Left renal cortex interstitium (tissue), 4 donors: ENCODE measurements around the gene OR5AK2. TPM values are rescaled to one million over a fixed set of nuclear protein-coding genes. Genes with fewer than 3 reads are reported as not detected.
"Not testable (repeated sequence)": the region's sequence is repeated elsewhere in the genome, so short reads cannot be mapped to it uniquely, and the experiment has no call there.

Experiments
- DNase-seq, 4 donors: peaks; one replicate each; pipeline ENCODE4 v3.0.0-alpha.2; 2013; ENCODE audit warnings: low read depth in 4 of 4, low spot score in 2 of 4, missing footprints in 1 of 4
- polyA plus RNA-seq, 4 donors: library from polyadenylated mRNA; unstranded; fragments of 120-200 nt; gene quantifications; one replicate each; pipeline ENCODE4 v1.2.1, GENCODE V29; 2013; ENCODE audit not compliant: insufficient read length in 4 of 4

The OR5AK2 gene
- polyA plus RNA-seq: under 1 TPM in 3 of 4 donors, not detected in 1; 0.18 to 0.71 (median 0.30) TPM

GRCh38 chr11:56988614-56989013, at the start of gene OR5AK2:
OR5AK2 (plus strand) TSS chr11:56988914; CDS start chr11:56988914, 0 bp downstream.
- no peak for DNase-seq

- not testable (repeated sequence) for DNase-seq
Measured at GRCh38 chr11:56945526-56945925, 43.2 kb upstream of the OR5AK2 start.

GRCh38 chr11:56948991-56949515, 39.7 kb upstream of the OR5AK2 start:
- no peak for DNase-seq

- DNase-seq: no peak
Measured at GRCh38 chr11:56950510-56950909, 38.2 kb upstream of the OR5AK2 start.

GRCh38 chr11:56953907-56954306, 34.8 kb upstream of the OR5AK2 start:
- DNase-seq: not testable (repeated sequence)

GRCh38 chr11:56961609-56962008, 27.1 kb upstream of the OR5AK2 start:
- DNase-seq: no peak

- no peak for DNase-seq
Measured at GRCh38 chr11:56967726-56968125, 21.0 kb upstream of the OR5AK2 start.

- no peak for DNase-seq
Measured at GRCh38 chr11:56968524-56968923, 20.2 kb upstream of the OR5AK2 start.

GRCh38 chr11:56977314-56977713, 11.4 kb upstream of the OR5AK2 start:
- DNase-seq: no peak

GRCh38 chr11:56990702-56991101, 2.0 kb downstream of the OR5AK2 start:
- no peak for DNase-seq

- no peak for DNase-seq
Measured at GRCh38 chr11:56994532-56994931, 5.8 kb downstream of the OR5AK2 start.

- DNase-seq: no peak
Measured at GRCh38 chr11:57001674-57002401, 13.1 kb downstream of the OR5AK2 start.

GRCh38 chr11:57008373-57008772, 19.7 kb downstream of the OR5AK2 start:
- no peak for DNase-seq

- DNase-seq: no peak
Measured at GRCh38 chr11:57015679-57016078, 27.0 kb downstream of the OR5AK2 start.

GRCh38 chr11:57031556-57031955, 42.8 kb downstream of the OR5AK2 start:
- DNase-seq: no peak

Other genes starting within 250 kb of the OR5AK2 start
- gene OR9G4, start 240.2 kb upstream of the OR5AK2 start, polyA plus RNA-seq: not detected
- gene LRRC55, start 193.0 kb downstream of the OR5AK2 start, polyA plus RNA-seq: 1 to 10 TPM; 4.9 to 5.7 (median 5.5) TPM
- gene APLNR, start 248.3 kb downstream of the OR5AK2 start, polyA plus RNA-seq: 100 to 1,000 TPM in 1 of 4 donors, 10 to 100 TPM in 3; 76.7 to 107 (median 94.6) TPM